SH-SY5Y (cell line): ENCODE data around the gene SGSM2.

Experiments used
- GATA2 ChIP-seq: IDR thresholded peaks from 2 replicates; pipeline ENCODE4 v1.6.1; 2011; ENCODE audit warnings: mild to moderate bottlenecking, low read depth, low read length
- GATA3 ChIP-seq: IDR thresholded peaks from 2 replicates; pipeline ENCODE4 v1.6.1; 2011; ENCODE audit warnings: low read depth, mild to moderate bottlenecking, low read length, moderate library complexity

GRCh38 chr17:2414446-2415064 is 77.3 kb downstream of the SGSM2 start:
- TF ChIP-seq GATA2 (no peak), GATA3 (no peak)
